T-helper 1 cell treated with Interleukin-12 subunit alpha and Interleukin-12 subunit beta and Interleukin-4 antibody, amounts not matched to agents 30 μg/mL and 1 μg/mL, for 36 hours (primary cell): Measurements from ENCODE around the gene C20orf96.
"Not testable (repeated sequence)": the region's sequence is repeated elsewhere in the genome, so short reads cannot be mapped to it uniquely, and the experiment has no call there.

Experiments used
- H3K27ac Mint-ChIP-seq: one replicate; pipeline ENCODE4 v1.8.0; 2021; ENCODE audit warnings: mild to moderate bottlenecking, mixed read lengths
- H3K27me3 Mint-ChIP-seq: one replicate; pipeline ENCODE4 v1.8.0; 2021; ENCODE audit warnings: low read depth, mixed read lengths
- H3K36me3 Mint-ChIP-seq: one replicate; pipeline ENCODE4 v1.8.0; 2021; ENCODE audit warnings: low read depth, mixed read lengths
- H3K4me1 Mint-ChIP-seq: one replicate; pipeline ENCODE4 v1.8.0; 2021; ENCODE audit warnings: low read depth, mixed read lengths
- H3K4me3 Mint-ChIP-seq: one replicate; pipeline ENCODE4 v1.8.0; 2021; ENCODE audit warnings: mild to moderate bottlenecking, moderate library complexity, mixed read lengths
- H3K9me3 Mint-ChIP-seq: one replicate; pipeline ENCODE4 v1.8.0; 2021; ENCODE audit warnings: mixed read lengths

C20orf96 gene

GRCh38 chr20:252801-253200 lies 37.7 kb downstream of the C20orf96 start:
- H3K27ac Mint-ChIP-seq, result no peak overlapping the region
- no peak overlapping the region for H3K4me3 Mint-ChIP-seq
- H3K36me3 Mint-ChIP-seq, result no peaks in the 10 kb centered on the region
- H3K27me3 Mint-ChIP-seq, result no peaks in the 10 kb centered on the region
- peaks cover 6% of the 10 kb centered on the region for H3K4me1 Mint-ChIP-seq
- H3K9me3 Mint-ChIP-seq, result no peaks in the 10 kb centered on the region

GRCh38 chr20:251354-251753 lies 39.2 kb downstream of the C20orf96 start:
- H3K9me3 Mint-ChIP-seq, result no peaks in the 10 kb centered on the region
- no peak overlapping the region for H3K27ac Mint-ChIP-seq
- no peaks in the 10 kb centered on the region for H3K27me3 Mint-ChIP-seq
- peaks cover 6% of the 10 kb centered on the region for H3K4me1 Mint-ChIP-seq
- H3K4me3 Mint-ChIP-seq, result peak overlapping the region; percentile 36
- H3K36me3 Mint-ChIP-seq, result no peaks in the 10 kb centered on the region

DNA sequence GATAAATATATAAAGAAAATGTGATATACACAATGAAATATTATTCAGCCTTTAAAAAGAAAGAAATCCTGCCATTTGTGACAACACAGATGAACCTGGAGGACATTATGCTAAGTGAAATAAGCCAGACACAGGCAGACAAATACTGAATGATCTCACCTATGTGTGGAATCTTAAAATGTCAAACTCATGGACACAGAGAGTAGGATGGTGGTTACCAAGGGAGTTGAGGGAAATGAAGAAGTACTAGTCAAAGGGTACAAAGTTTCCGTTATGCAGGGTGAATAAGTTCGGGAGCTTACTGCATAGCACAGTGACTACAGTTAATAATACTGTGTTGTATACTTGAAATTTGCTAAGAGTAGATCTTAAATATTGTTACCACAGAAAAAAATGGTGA lies 47.6 kb downstream of the C20orf96 start:
- Mint-ChIP-seq H3K27me3 (peaks cover 18% of the 10 kb centered on the region), H3K27ac (no peak overlapping the region), H3K36me3 (no peaks in the 10 kb centered on the region), H3K4me1 (peaks cover 9% of the 10 kb centered on the region), H3K4me3 (no peak overlapping the region), H3K9me3 (no peaks in the 10 kb centered on the region)

DNA sequence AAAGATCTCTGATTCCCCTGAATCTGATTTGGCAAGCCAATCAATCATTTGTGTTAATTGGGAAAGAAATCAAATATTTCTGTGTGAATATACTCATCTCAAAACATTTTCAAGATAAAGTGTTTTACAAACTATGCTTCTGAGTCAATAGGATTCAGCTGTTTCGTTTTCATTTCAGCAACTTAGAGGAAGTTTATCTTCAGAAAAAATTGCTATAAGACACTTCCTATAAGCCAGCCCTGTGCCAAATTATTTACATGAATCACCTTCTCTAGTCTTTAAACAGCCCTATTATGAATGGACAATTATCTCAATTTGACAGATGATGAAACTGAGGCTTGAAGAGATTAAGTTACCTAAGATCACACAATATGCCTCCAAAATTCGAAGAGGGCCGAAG lies 52.6 kb downstream of the C20orf96 start:
- H3K9me3 Mint-ChIP-seq, result no peaks in the 10 kb centered on the region
- peaks cover 20% of the 10 kb centered on the region for H3K4me1 Mint-ChIP-seq
- H3K36me3 Mint-ChIP-seq, result no peaks in the 10 kb centered on the region
- peak overlapping the region; percentile 82 for H3K4me3 Mint-ChIP-seq
- H3K27me3 Mint-ChIP-seq, result peaks cover 11% of the 10 kb centered on the region
- H3K27ac Mint-ChIP-seq, result peak overlapping the region; percentile 93

- H3K4me3 Mint-ChIP-seq, result peak overlapping the region; percentile 82
- H3K27me3 Mint-ChIP-seq, result peaks cover 6% of the 10 kb centered on the region
- H3K36me3 Mint-ChIP-seq, result no peaks in the 10 kb centered on the region
- H3K4me1 Mint-ChIP-seq, result peaks cover 20% of the 10 kb centered on the region
- no peaks in the 10 kb centered on the region for H3K9me3 Mint-ChIP-seq
- peak overlapping the region; percentile 93 for H3K27ac Mint-ChIP-seq
Observed at GRCh38 chr20:237489-237888, 53.1 kb downstream of the C20orf96 start.

GRCh38 chr20:235891-236290 lies 54.7 kb downstream of the C20orf96 start:
- Mint-ChIP-seq H3K9me3 (no peaks in the 10 kb centered on the region), H3K27me3 (no peaks in the 10 kb centered on the region), H3K36me3 (no peaks in the 10 kb centered on the region), H3K4me3 (no peak overlapping the region), H3K27ac (no peak overlapping the region), H3K4me1 (peaks cover 20% of the 10 kb centered on the region)

DNA sequence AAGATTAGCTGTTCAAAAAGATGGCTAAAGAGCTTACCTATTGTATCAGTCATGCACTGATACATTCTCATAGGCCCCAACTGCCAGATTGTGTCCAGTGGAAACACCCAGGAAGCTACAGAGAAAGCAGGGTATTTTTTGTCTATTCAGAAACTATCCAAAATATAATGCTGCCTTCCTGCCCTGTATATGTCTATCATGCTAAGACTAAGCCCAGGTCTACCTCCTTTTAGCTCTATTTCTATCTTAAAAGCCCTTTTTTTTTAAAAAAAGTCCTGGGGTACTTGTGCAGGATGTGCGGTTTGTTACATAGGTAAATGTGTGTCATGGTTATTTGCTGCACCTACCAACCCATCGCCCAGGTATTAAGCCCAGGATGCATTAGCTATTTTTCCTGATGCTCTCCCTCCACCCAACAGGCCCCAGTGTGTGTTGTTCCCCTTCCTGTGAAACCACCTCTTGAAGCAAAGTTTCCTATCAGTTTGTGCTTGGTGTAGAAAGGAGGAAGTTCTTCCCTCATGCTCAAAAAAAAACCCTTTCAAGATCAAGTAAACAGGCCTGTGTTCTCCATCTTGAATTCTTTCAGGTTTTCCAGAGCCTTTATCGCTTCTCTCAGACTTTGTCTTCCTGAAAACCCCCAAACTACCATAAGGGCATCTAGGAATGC lies 63.0 kb downstream of the C20orf96 start:
- H3K4me3 Mint-ChIP-seq, result no peak overlapping the region
- H3K27ac Mint-ChIP-seq, result peak overlapping the region; percentile 49
- peaks cover 1% of the 10 kb centered on the region for H3K36me3 Mint-ChIP-seq
- peaks cover 5% of the 10 kb centered on the region for H3K9me3 Mint-ChIP-seq
- peaks cover 20% of the 10 kb centered on the region for H3K27me3 Mint-ChIP-seq
- peaks cover 15% of the 10 kb centered on the region for H3K4me1 Mint-ChIP-seq

- Mint-ChIP-seq H3K27ac (peak within 1 kb of the TSS; percentile 49), H3K36me3 (peaks cover 1% of the 10 kb centered on the region), H3K9me3 (peaks cover 5% of the 10 kb centered on the region), H3K4me1 (peaks cover 15% of the 10 kb centered on the region), H3K4me3 (no peak within 1 kb of the TSS), H3K27me3 (peaks cover 27% of the 10 kb centered on the region)
Observed at GRCh38 chr20:226958-227357, 63.6 kb downstream of the C20orf96 start, which contains the start of gene DEFB129. TSS of gene DEFB129 (plus strand) at chr20:227258. CDS start at chr20:227289, 31 bp downstream.

- peaks cover 35% of the 10 kb centered on the region for H3K27me3 Mint-ChIP-seq
- peaks cover 15% of the 10 kb centered on the region for H3K4me1 Mint-ChIP-seq
- H3K4me3 Mint-ChIP-seq, H3K36me3 Mint-ChIP-seq, H3K27ac Mint-ChIP-seq, H3K9me3 Mint-ChIP-seq: not testable (repeated sequence)
Observed at GRCh38 chr20:225879-226278, 64.7 kb downstream of the C20orf96 start.

DNA sequence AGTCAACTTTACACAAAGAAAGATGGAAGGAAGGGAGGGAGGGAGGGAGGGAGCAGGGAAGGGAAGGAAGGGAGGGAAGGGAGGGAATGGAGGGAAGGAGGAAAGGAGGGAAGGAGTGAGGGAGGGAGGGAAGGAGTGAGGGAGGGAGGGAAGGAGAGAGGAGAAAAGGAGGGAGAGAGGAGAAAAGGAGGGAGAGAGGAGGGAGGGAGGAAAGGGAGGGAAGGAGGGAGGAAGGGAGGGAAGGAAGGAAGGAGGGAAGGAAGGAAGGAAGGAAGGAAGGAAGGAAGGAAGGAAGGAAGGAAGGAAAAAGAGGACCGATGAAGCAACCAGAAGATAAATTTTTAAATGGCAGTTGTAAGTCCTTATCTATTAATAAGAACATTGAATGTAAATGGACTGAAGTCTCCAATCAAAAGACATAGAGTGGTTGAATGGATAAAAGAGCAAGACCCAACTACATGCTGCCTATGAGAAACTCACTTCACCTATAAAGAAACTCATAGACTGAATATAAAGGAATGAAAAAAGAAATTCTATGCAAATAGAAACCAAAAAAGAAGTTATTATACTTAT lies 69.2 kb downstream of the C20orf96 start:
- no peaks in the 10 kb centered on the region for H3K4me1 Mint-ChIP-seq
- H3K27ac Mint-ChIP-seq, result no peak overlapping the region
- H3K9me3 Mint-ChIP-seq, result peaks cover 5% of the 10 kb centered on the region
- H3K36me3 Mint-ChIP-seq, result no peaks in the 10 kb centered on the region
- H3K27me3 Mint-ChIP-seq, result peaks cover 62% of the 10 kb centered on the region
- H3K4me3 Mint-ChIP-seq, result no peak overlapping the region
